OCI-LY3 (cell line): ENCODE measurements around the gene CTXND2.

Experiments used
- EZH2phosphoT487 ChIP-seq: fragments of 200-600 bp; shearing (Covaris generic); IDR thresholded peaks from 2 replicates; pipeline ENCODE4 v1.6.1; 2018; ENCODE audit warnings: antibody characterized with exemption, mixed run types, low read depth
- TF ChIP-seq, protein P1 (sequence below): fragments of 200-600, 300-600 bp; sonication (generic); IDR thresholded peaks from 2 replicates; pipeline ENCODE4 v1.5.1; 2014; ENCODE audit warnings: antibody characterized with exemption, low read length, low read depth

DNA sequence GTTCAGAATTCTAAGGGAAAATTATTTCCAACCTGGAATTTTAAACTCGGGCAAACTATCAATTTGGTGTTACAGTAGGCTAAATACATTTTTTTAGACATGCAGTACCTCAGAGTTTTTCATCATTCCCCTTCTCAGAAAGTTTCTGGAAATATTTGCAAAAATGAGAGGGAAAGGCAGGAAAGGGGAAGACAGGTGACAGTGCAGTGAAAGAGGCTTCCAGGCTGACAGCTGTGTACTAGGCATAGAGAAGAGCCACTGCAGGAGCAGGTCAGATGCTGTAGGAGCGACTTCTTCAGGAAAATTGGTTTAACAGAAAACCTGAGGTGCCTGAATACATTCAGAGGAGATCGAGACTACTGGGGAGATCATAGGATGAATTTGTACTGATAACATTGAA, 67.8 kb downstream of the CTXND2 start:
- TF ChIP-seq, protein P1, sequence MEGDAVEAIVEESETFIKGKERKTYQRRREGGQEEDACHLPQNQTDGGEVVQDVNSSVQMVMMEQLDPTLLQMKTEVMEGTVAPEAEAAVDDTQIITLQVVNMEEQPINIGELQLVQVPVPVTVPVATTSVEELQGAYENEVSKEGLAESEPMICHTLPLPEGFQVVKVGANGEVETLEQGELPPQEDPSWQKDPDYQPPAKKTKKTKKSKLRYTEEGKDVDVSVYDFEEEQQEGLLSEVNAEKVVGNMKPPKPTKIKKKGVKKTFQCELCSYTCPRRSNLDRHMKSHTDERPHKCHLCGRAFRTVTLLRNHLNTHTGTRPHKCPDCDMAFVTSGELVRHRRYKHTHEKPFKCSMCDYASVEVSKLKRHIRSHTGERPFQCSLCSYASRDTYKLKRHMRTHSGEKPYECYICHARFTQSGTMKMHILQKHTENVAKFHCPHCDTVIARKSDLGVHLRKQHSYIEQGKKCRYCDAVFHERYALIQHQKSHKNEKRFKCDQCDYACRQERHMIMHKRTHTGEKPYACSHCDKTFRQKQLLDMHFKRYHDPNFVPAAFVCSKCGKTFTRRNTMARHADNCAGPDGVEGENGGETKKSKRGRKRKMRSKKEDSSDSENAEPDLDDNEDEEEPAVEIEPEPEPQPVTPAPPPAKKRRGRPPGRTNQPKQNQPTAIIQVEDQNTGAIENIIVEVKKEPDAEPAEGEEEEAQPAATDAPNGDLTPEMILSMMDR = no peak
- TF ChIP-seq EZH2phosphoT487 = no peak
